Endothelial cell of umbilical vein (primary cell): ENCODE results near the gene AQP12B. TPM values are rescaled to one million over a fixed set of nuclear protein-coding genes. Genes with fewer than 3 reads are reported as not detected.

Experiments used
- BruUV-seq: library from RNA; stranded (reverse); fragments of 400-500 nt; replicated peaks from 2 replicates; lab custom pipeline; 2021; lab: Mats Ljungman, UMichigan
- CTCF ChIA-PET: fragments of 300-600, 350-600 bp; sonication (Branson Sonifier 250); formaldehyde crosslinking; loops from one replicate; lab custom pipeline; 2021; ENCODE audit warnings: antibody characterized with exemption, inconsistent platforms; lab: Charles Lee
- POLR2A ChIA-PET: fragments of 300-600, 350-600 bp; sonication (Branson Sonifier 250); formaldehyde crosslinking; loops from one replicate; lab custom pipeline; 2021; ENCODE audit warnings: antibody characterized with exemption, inconsistent platforms; lab: Charles Lee
- DNase-seq: peaks from one replicate; pipeline ENCODE4 v3.0.0-alpha.2; 2011; ENCODE audit warnings: low read depth, low spot score
- FAIRE-seq: peaks from 2 replicates; lab custom pipeline; 2011; peaks lifted over from hg19 to GRCh38; lab: Jason Lieb, UNC
- H2AFZ ChIP-seq: 2 replicates; pipeline ENCODE4 v1.6.0; 2012; ENCODE audit warnings: low read depth, low read length, control low read depth, inconsistent platforms
- H3K27ac ChIP-seq: 2 replicates; pipeline ENCODE4 v1.5.1; 2011; ENCODE audit warnings: low read depth, mild to moderate bottlenecking, control low read depth, low read length, moderate library complexity; ENCODE audit not compliant: insufficient read depth
- H3K27me3 ChIP-seq, 2 experiments: 2 replicates each; pipeline versions ENCODE4 v1.6.0 to v1.6.1; 2011; ENCODE audit warnings: low read length in 2 of 2, mixed read lengths in 1 of 2; ENCODE audit not compliant: control insufficient read depth in 2 of 2, insufficient read depth in 2 of 2
- H3K36me3 ChIP-seq, 2 experiments: 2 replicates in 1 of 2; 3 replicates in 1 of 2; pipeline ENCODE4 v1.5.1; 2011; ENCODE audit warnings: low read length in 2 of 2, mild to moderate bottlenecking in 1 of 2, moderate library complexity in 1 of 2; ENCODE audit not compliant: control insufficient read depth in 2 of 2, insufficient read depth in 2 of 2; ENCODE audit errors: extremely low read depth in 1 of 2
- H3K4me1 ChIP-seq: 3 replicates; pipeline ENCODE4 v1.5.1; 2011; ENCODE audit warnings: mild to moderate bottlenecking, low read length; ENCODE audit not compliant: control insufficient read depth, insufficient read depth; ENCODE audit errors: extremely low read depth
- H3K4me2 ChIP-seq: 2 replicates; pipeline ENCODE4 v1.6.1; 2011; ENCODE audit warnings: low read length, control low read depth, mixed read lengths; ENCODE audit not compliant: insufficient read depth
- H3K4me3 ChIP-seq, 3 experiments: fragments of 200-600 bp in 1 of 3; sonication (generic), shearing (Covaris generic) in 1 of 3; replicated peaks in 1 of 3; 2 replicates each; pipeline ENCODE4 v1.5.1; 2011 to 2016; ENCODE audit warnings: control low read depth in 3 of 3, low read length in 3 of 3, mild to moderate bottlenecking in 2 of 3, inconsistent platforms in 1 of 3, low read depth in 1 of 3, moderate library complexity in 1 of 3; ENCODE audit not compliant: insufficient read depth in 1 of 3
- H3K79me2 ChIP-seq: 2 replicates; pipeline ENCODE4 v1.6.0; 2012; ENCODE audit warnings: low read length, inconsistent platforms; ENCODE audit not compliant: control insufficient read depth, insufficient read depth
- H3K9ac ChIP-seq: replicated peaks from 2 replicates; pipeline ENCODE3; 2011; ENCODE audit warnings: low read length, control low read depth; ENCODE audit not compliant: insufficient read depth; ENCODE audit errors: extremely low read depth
- H3K9me1 ChIP-seq: replicated peaks from 3 replicates; pipeline ENCODE4 v1.6.0; 2011; ENCODE audit warnings: mild to moderate bottlenecking, low read length; ENCODE audit not compliant: control insufficient read depth, insufficient read depth; ENCODE audit errors: extremely low read depth
- H3K9me3 ChIP-seq: replicated peaks from 2 replicates; pipeline ENCODE4 v1.5.1; 2012; ENCODE audit warnings: low read length, inconsistent platforms; ENCODE audit not compliant: control insufficient read depth, insufficient read depth
- H4K20me1 ChIP-seq: replicated peaks from 2 replicates; pipeline ENCODE3; 2011; ENCODE audit warnings: mild to moderate bottlenecking, low read length; ENCODE audit not compliant: control insufficient read depth, insufficient read depth; ENCODE audit errors: extremely low read depth
- EZH2 ChIP-seq: IDR thresholded peaks from 2 replicates; pipeline ENCODE4 v1.6.1; 2012; ENCODE audit warnings: borderline replicate concordance, low read depth, mild to moderate bottlenecking, moderate library complexity, low read length, inconsistent platforms; ENCODE audit not compliant: severe bottlenecking
- FOS ChIP-seq: IDR thresholded peaks from 2 replicates; pipeline ENCODE4 v1.6.1; 2011; ENCODE audit warnings: mild to moderate bottlenecking, low read length, moderate library complexity, borderline replicate concordance; ENCODE audit not compliant: insufficient read depth
- GATA2 ChIP-seq: IDR thresholded peaks from 2 replicates; pipeline ENCODE4 v1.7.0; 2011; ENCODE audit warnings: low read depth, mild to moderate bottlenecking, moderate library complexity, mixed read lengths, low read length; ENCODE audit not compliant: insufficient read length, insufficient read depth
- JUN ChIP-seq: IDR thresholded peaks from 2 replicates; pipeline ENCODE4 v1.6.1; 2011; ENCODE audit warnings: borderline replicate concordance, low read depth; ENCODE audit not compliant: insufficient read length, insufficient read depth
- MAX ChIP-seq: IDR thresholded peaks from 2 replicates; pipeline ENCODE4 v1.6.1; 2011; ENCODE audit not compliant: insufficient read depth, insufficient read length
- MYC ChIP-seq: IDR thresholded peaks from one replicate; pipeline ENCODE4 v1.6.1; 2011; ENCODE audit warnings: mild to moderate bottlenecking, low read depth, low read length
- POLR2A ChIP-seq: IDR thresholded peaks from 2 replicates; pipeline ENCODE4 v1.6.1; 2012; ENCODE audit warnings: low read depth, mild to moderate bottlenecking, control low read depth, low read length
- POLR2AphosphoS5 ChIP-seq: IDR thresholded peaks from 2 replicates; pipeline ENCODE4 v1.6.1; 2012; ENCODE audit warnings: low read depth, mild to moderate bottlenecking, control low read depth, low read length, moderate library complexity; ENCODE audit not compliant: insufficient read depth
- dilution Hi-C: fragments of 300-500 bp; cut with MboI; formaldehyde crosslinking; loops from one replicate; pipeline ENCODE4 v1.15.0; 2019; ENCODE audit warnings: low sequenced_read_pairs; ENCODE audit not compliant: extremely low pct_ligation_motif_present
- intact Hi-C: fragments of 100-400 bp; cut with micrococcal nuclease; formaldehyde crosslinking; loops from one replicate; pipeline ENCODE4 v1.10.0; 2022
- polyA plus RNA-seq, 4 experiments: library from polyadenylated mRNA; depleted of rRNA in 3 of 4; stranded (reverse) in 3 of 4; unstranded in 1 of 4; fragments of >200 nt; gene quantifications; 2 replicates each; pipeline versions ENCODE4 v1.2.1 to v1.2.3, GENCODE V29; 2011 to 2012; ENCODE audit warnings: missing spikeins in 1 of 4
- total RNA-seq: library from RNA; stranded (reverse); gene quantifications from 2 replicates; pipeline ENCODE4 v1.2.3, GENCODE V29; 2021
- TF ChIP-seq, protein P1 (sequence below), 2 donors: IDR thresholded peaks; 1 replicate in 1 of 2; 2 replicates in 1 of 2; pipeline ENCODE4 v1.5.1; 2011; ENCODE audit warnings: low read length in 2 of 2, mild to moderate bottlenecking in 2 of 2, moderate library complexity in 2 of 2, control low read depth in 1 of 2, inconsistent platforms in 1 of 2, low read depth in 1 of 2; ENCODE audit not compliant: insufficient read depth in 1 of 2; ENCODE audit errors: extremely low read depth in 1 of 2

AQP12B gene
- total and polyA plus RNA-seq, 2 donors (not counting 3 experiments of a cell fraction or from before 2014, with no cell fraction given): not detected

GRCh38 chr2:240646176-240646899, 36.3 kb downstream of the AQP12B start:
- dilution Hi-C loops: no loop called here
- H3K27ac ChIP-seq: no peak overlapping the region
- DNase-seq (no peak), FAIRE-seq (no peak)
- H2AFZ ChIP-seq: no peak overlapping the region
- no peak for TF ChIP-seq MYC
- TF ChIP-seq POLR2A: no peak
- no peak for TF ChIP-seq MAX
- TF ChIP-seq POLR2AphosphoS5: no peak
- no peak for TF ChIP-seq EZH2
- no peak for TF ChIP-seq JUN
- no peak for TF ChIP-seq FOS
- TF ChIP-seq, protein P1, sequence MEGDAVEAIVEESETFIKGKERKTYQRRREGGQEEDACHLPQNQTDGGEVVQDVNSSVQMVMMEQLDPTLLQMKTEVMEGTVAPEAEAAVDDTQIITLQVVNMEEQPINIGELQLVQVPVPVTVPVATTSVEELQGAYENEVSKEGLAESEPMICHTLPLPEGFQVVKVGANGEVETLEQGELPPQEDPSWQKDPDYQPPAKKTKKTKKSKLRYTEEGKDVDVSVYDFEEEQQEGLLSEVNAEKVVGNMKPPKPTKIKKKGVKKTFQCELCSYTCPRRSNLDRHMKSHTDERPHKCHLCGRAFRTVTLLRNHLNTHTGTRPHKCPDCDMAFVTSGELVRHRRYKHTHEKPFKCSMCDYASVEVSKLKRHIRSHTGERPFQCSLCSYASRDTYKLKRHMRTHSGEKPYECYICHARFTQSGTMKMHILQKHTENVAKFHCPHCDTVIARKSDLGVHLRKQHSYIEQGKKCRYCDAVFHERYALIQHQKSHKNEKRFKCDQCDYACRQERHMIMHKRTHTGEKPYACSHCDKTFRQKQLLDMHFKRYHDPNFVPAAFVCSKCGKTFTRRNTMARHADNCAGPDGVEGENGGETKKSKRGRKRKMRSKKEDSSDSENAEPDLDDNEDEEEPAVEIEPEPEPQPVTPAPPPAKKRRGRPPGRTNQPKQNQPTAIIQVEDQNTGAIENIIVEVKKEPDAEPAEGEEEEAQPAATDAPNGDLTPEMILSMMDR (IDR thresholded peaks at IDR 0.05; ENCODE audit: extremely low read depth in 1 of 2, insufficient read depth in 1 of 2, low read depth in 1 of 2, low read length in 2 of 2): no peak
- TF ChIP-seq GATA2: no peak
- no peaks in the 10 kb centered on the region for H3K79me2 ChIP-seq
- ChIA-PET POLR2A (no interaction called here), CTCF (no interaction called here)
- intact Hi-C loops: no loop called here
- no peaks in the 10 kb centered on the region for H3K36me3 ChIP-seq
- H3K27me3 ChIP-seq: peaks cover 0 to 2% of the 10 kb centered on the region in 2 experiments
- no peaks in the 10 kb centered on the region for H3K4me1 ChIP-seq
- no TSS peak for BruUV-seq
- no peak overlapping the region for H3K9ac ChIP-seq
- no peaks in the 10 kb centered on the region for H3K9me1 ChIP-seq
- no peak overlapping the region for H3K4me2 ChIP-seq
- no peak overlapping the region for H3K4me3 ChIP-seq
- no peaks in the 10 kb centered on the region for H4K20me1 ChIP-seq
- no peaks in the 10 kb centered on the region for H3K9me3 ChIP-seq
